Neuronal stem cell (in vitro differentiated cells): ENCODE data around the gene ZNF383.
"Not testable (repeated sequence)": the region's sequence is repeated elsewhere in the genome, so short reads cannot be mapped to it uniquely, and the experiment has no call there.

Experiments used
- DNase-seq: peaks from one replicate; pipeline ENCODE4 v3.0.0-alpha.2; 2013; ENCODE audit warnings: low spot score
- H2AFZ ChIP-seq: one replicate; pipeline ENCODE4 v1.6.1; 2013; ENCODE audit warnings: mild to moderate bottlenecking, low read length, inconsistent platforms
- H2AK5ac ChIP-seq: 2 replicates; pipeline ENCODE4 v1.6.1; 2013; ENCODE audit warnings: low read depth, mild to moderate bottlenecking, inconsistent platforms, low read length, moderate library complexity, mixed read lengths
- H2BK120ac ChIP-seq: 2 replicates; pipeline ENCODE4 v1.6.1; 2013; ENCODE audit warnings: low read depth, mild to moderate bottlenecking, inconsistent platforms, low read length, moderate library complexity, mixed read lengths
- H2BK12ac ChIP-seq: one replicate; pipeline ENCODE4 v1.6.1; 2013; ENCODE audit warnings: low read length, inconsistent platforms
- H2BK15ac ChIP-seq: 2 replicates; pipeline ENCODE4 v1.6.1; 2013; ENCODE audit warnings: mild to moderate bottlenecking, low read length, inconsistent platforms, mixed read lengths
- H2BK5ac ChIP-seq: one replicate; pipeline ENCODE4 v1.6.1; 2013; ENCODE audit warnings: inconsistent platforms, mild to moderate bottlenecking, low read length, moderate library complexity
- H3K14ac ChIP-seq: one replicate; pipeline ENCODE4 v1.6.1; 2013; ENCODE audit warnings: low read length, inconsistent platforms
- H3K18ac ChIP-seq: 2 replicates; pipeline ENCODE4 v1.6.1; 2013; ENCODE audit warnings: low read length, inconsistent platforms
- H3K23ac ChIP-seq: 2 replicates; pipeline ENCODE4 v1.6.1; 2013; ENCODE audit warnings: low read depth, mild to moderate bottlenecking, mixed read lengths, low read length, inconsistent platforms; ENCODE audit not compliant: poor library complexity
- H3K27ac ChIP-seq: replicated peaks from 3 replicates; pipeline ENCODE4 v1.5.1; 2013; ENCODE audit warnings: low read length, inconsistent platforms
- H3K27me3 ChIP-seq, 3 experiments: 2 replicates each; pipeline ENCODE4 v1.6.1; 2013; ENCODE audit warnings: low read length in 3 of 3, mild to moderate bottlenecking in 2 of 3, inconsistent platforms in 1 of 3, low read depth in 1 of 3, mixed read lengths in 1 of 3, moderate library complexity in 1 of 3; ENCODE audit not compliant: control insufficient read depth in 3 of 3, insufficient read depth in 3 of 3
- H3K36me3 ChIP-seq, 2 donors: replicated peaks in 1 of 2; 2 replicates each; pipeline ENCODE4 v1.6.1; 2013; ENCODE audit warnings: low read length in 2 of 2; ENCODE audit not compliant: control insufficient read depth in 2 of 2, insufficient read depth in 2 of 2
- H3K4ac ChIP-seq: 2 replicates; pipeline ENCODE4 v1.6.1; 2013; ENCODE audit warnings: inconsistent platforms, mild to moderate bottlenecking, low read length, moderate library complexity
- H3K4me1 ChIP-seq, 2 donors: 1 replicate in 1 of 2; 2 replicates in 1 of 2; pipeline ENCODE4 v1.6.1; 2013; ENCODE audit warnings: low read length in 2 of 2, low read depth in 1 of 2; ENCODE audit not compliant: control insufficient read depth in 2 of 2, insufficient read depth in 1 of 2
- H3K4me2 ChIP-seq: one replicate; pipeline ENCODE4 v1.6.1; 2013; ENCODE audit warnings: mild to moderate bottlenecking, low read length, inconsistent platforms; ENCODE audit not compliant: insufficient read depth, poor library complexity, severe bottlenecking
- H3K4me3 ChIP-seq, 2 donors: 2 replicates each; pipeline ENCODE4 v1.5.1; 2013; ENCODE audit warnings: low read length in 2 of 2, mild to moderate bottlenecking in 2 of 2, inconsistent platforms in 1 of 2, moderate library complexity in 1 of 2
- H3K79me1 ChIP-seq: one replicate; pipeline ENCODE4 v1.6.1; 2013; ENCODE audit warnings: low read depth, mild to moderate bottlenecking, inconsistent platforms, low read length, moderate library complexity
- H3K9ac ChIP-seq: one replicate; pipeline ENCODE4 v1.6.1; 2013; ENCODE audit warnings: mild to moderate bottlenecking, low read depth, low read length, inconsistent platforms; ENCODE audit not compliant: poor library complexity
- H3K9me3 ChIP-seq, 2 donors: replicated peaks in 1 of 2; 2 replicates each; pipeline versions ENCODE3 to v1.6.1; 2013; ENCODE audit warnings: low read length in 2 of 2, mild to moderate bottlenecking in 2 of 2, inconsistent platforms in 1 of 2, low read depth in 1 of 2, mixed read lengths in 1 of 2, moderate library complexity in 1 of 2; ENCODE audit not compliant: control insufficient read depth in 2 of 2, insufficient read depth in 1 of 2
- H4K8ac ChIP-seq: one replicate; pipeline ENCODE4 v1.6.1; 2013; ENCODE audit warnings: low read depth, mild to moderate bottlenecking, inconsistent platforms, low read length, moderate library complexity
- H4K91ac ChIP-seq: one replicate; pipeline ENCODE4 v1.6.1; 2013; ENCODE audit warnings: low read length, low read depth, mild to moderate bottlenecking, inconsistent platforms; ENCODE audit not compliant: poor library complexity
- WGBS, 2 donors: extraction: QIAGEN DNeasy Blood & Tissue Kit; methylation state at CpG; one replicate each; pipeline ENCODE4 v1.1.7; 2013; ENCODE audit warnings: missing lambda C conversion rate in 2 of 2, mixed read lengths in 1 of 2; ENCODE audit not compliant: insufficient read length in 2 of 2, insufficient replicate concordance in 1 of 2; ENCODE audit errors: extremely low coverage in 2 of 2; 5-methylcytosine and 5-hydroxymethylcytosine counted together

The ZNF383 gene

GRCh38 chr19:37195248-37195647 is 22.8 kb upstream of the ZNF383 start:
- not testable (repeated sequence) for H3K23ac ChIP-seq, H2BK15ac ChIP-seq, H3K9ac ChIP-seq, H2BK120ac ChIP-seq, H2BK12ac ChIP-seq, H2AK5ac ChIP-seq, H3K18ac ChIP-seq, H4K8ac ChIP-seq, H2BK5ac ChIP-seq, H3K4me1 ChIP-seq, H2AFZ ChIP-seq, H3K4ac ChIP-seq, H3K14ac ChIP-seq, H3K79me1 ChIP-seq, H3K27ac ChIP-seq, H3K4me2 ChIP-seq, H3K4me3 ChIP-seq, H4K91ac ChIP-seq, H3K27me3 ChIP-seq, DNase-seq
- WGBS, 2 donors, result no CpG with 5 or more reads among the region's 4 CpGs
- peaks cover 1 to 18% of the 10 kb centered on the region in 2 donors for H3K9me3 ChIP-seq
- H3K36me3 ChIP-seq, result peaks cover 4 to 16% of the 10 kb centered on the region in 2 donors

- H2BK5ac ChIP-seq, H2BK15ac ChIP-seq, H3K18ac ChIP-seq, H3K4me3 ChIP-seq, H2AK5ac ChIP-seq, H3K27ac ChIP-seq, H3K4me2 ChIP-seq, DNase-seq, H2BK12ac ChIP-seq, H3K4me1 ChIP-seq, H4K8ac ChIP-seq, H3K4ac ChIP-seq, H4K91ac ChIP-seq, H3K23ac ChIP-seq, H2AFZ ChIP-seq, H3K9ac ChIP-seq, H3K27me3 ChIP-seq, H3K79me1 ChIP-seq, H3K14ac ChIP-seq, H2BK120ac ChIP-seq: not testable (repeated sequence)
- Histone ChIP-seq H3K36me3 (peaks cover 4 to 16% of the 10 kb centered on the region in 2 donors), H3K9me3 (peaks cover 1 to 13% of the 10 kb centered on the region in 2 donors)
- no CpG with 5 or more reads among the region's 5 CpGs for WGBS, 2 donors
Observed at GRCh38 chr19:37197115-37197514, 20.9 kb upstream of the ZNF383 start.

- H3K18ac ChIP-seq, result no peak overlapping the region
- no peak overlapping the region for H3K4ac ChIP-seq
- H3K4me3 ChIP-seq, result no peak overlapping the region
- H2AK5ac ChIP-seq, result no peak overlapping the region
- DNase-seq, result no peak
- peaks cover 4 to 17% of the 10 kb centered on the region in 2 donors for H3K36me3 ChIP-seq
- H3K79me1 ChIP-seq, result no peaks in the 10 kb centered on the region
- no peak overlapping the region for H3K4me2 ChIP-seq
- H3K27me3 ChIP-seq, result no peaks in the 10 kb centered on the region
- no CpG with 5 or more reads among the region's 2 CpGs for WGBS, 2 donors
- peaks cover 1 to 13% of the 10 kb centered on the region in 2 donors for H3K9me3 ChIP-seq
- H3K23ac ChIP-seq, result no peak overlapping the region
- H3K9ac ChIP-seq, result no peak overlapping the region
- H3K14ac ChIP-seq, result no peak overlapping the region
- no peak overlapping the region for H4K8ac ChIP-seq
- no peak overlapping the region for H2BK12ac ChIP-seq
- H2BK120ac ChIP-seq, result no peak overlapping the region
- H3K4me1 ChIP-seq, result no peaks in the 10 kb centered on the region
- no peak overlapping the region for H3K27ac ChIP-seq
- H2AFZ ChIP-seq, result no peak overlapping the region
- H2BK5ac ChIP-seq, result no peak overlapping the region
- H4K91ac ChIP-seq, result no peak overlapping the region
- H2BK15ac ChIP-seq, result no peak overlapping the region
Observed at GRCh38 chr19:37197768-37198167, 20.2 kb upstream of the ZNF383 start.

GRCh38 chr19:37217480-37217774 is 587 bp upstream of the ZNF383 start:
- H3K9ac ChIP-seq, result no peak overlapping the region

More at GRCh38 chr19:37217480-37217774, 587 bp upstream of the ZNF383 start:
- Histone ChIP-seq H3K23ac (no peak overlapping the region), H3K18ac (no peak overlapping the region), H3K4me3 (peak overlapping the region; percentile 92 to 98), H3K27ac (no peak overlapping the region), H3K36me3 (peaks cover 2 to 29% of the 10 kb centered on the region in 2 donors), H4K91ac (no peak overlapping the region), H3K27me3 (no peaks in the 10 kb centered on the region), H2BK5ac (no peak overlapping the region), H2BK12ac (no peak overlapping the region), H2BK120ac (no peak overlapping the region), H3K9me3 (peaks cover 0 to 31% of the 10 kb centered on the region in 2 donors), H3K4me1 (peaks cover 3 to 5% of the 10 kb centered on the region in 2 donors), H2AFZ (peak overlapping the region; percentile 97), H3K79me1 (peaks cover 4% of the 10 kb centered on the region), H4K8ac (no peak overlapping the region), H3K14ac (no peak overlapping the region), H3K4me2 (no peak overlapping the region), H3K4ac (no peak overlapping the region), H2BK15ac (no peak overlapping the region), H2AK5ac (no peak overlapping the region)
- no CpG with 5 or more reads among the region's 7 CpGs for WGBS, 2 donors
- DNase-seq, result no peak
